GM12874 (cell line): Measurements from ENCODE around the gene SEMG1.

ENCODE experiments used
- CTCF ChIP-seq: IDR thresholded peaks from 2 replicates; pipeline ENCODE4 v1.5.1; 2011; ENCODE audit warnings: low read depth, mild to moderate bottlenecking, control low read depth, low read length, moderate library complexity; ENCODE audit not compliant: insufficient read depth

The SEMG1 gene

GRCh38 chr20:45206725-45207124, at the start of gene SEMG1:
Gene SEMG1 (plus strand): TSS chr20:45207033. CDS start chr20:45207054, 21 bp downstream.
- TF ChIP-seq CTCF = no peak

- no peak for TF ChIP-seq CTCF
Observed at GRCh38 chr20:45157962-45158361, 48.9 kb upstream of the SEMG1 start.

- TF ChIP-seq CTCF = no peak
Observed at GRCh38 chr20:45163083-45163803, 43.6 kb upstream of the SEMG1 start.

- TF ChIP-seq CTCF = no peak
Observed at GRCh38 chr20:45164906-45165305, 41.9 kb upstream of the SEMG1 start.

GRCh38 chr20:45173522-45173921, 33.3 kb upstream of the SEMG1 start:
- no peak for TF ChIP-seq CTCF

GRCh38 chr20:45174434-45175364, 32.1 kb upstream of the SEMG1 start, which contains the start of gene PI3:
Gene PI3 (plus strand): TSS chr20:45174902. CDS start chr20:45174923, 21 bp downstream.
- TF ChIP-seq CTCF = no peak

- TF ChIP-seq CTCF = no peak
Observed at GRCh38 chr20:45176526-45177267, 30.1 kb upstream of the SEMG1 start.
